ENCODE data around the gene SMAD5.

The SMAD5 gene

GRCh38 chr5:136159457-136159856, 26.8 kb downstream of the SMAD5 start:
- no peak for DNase-seq

GRCh38 chr5:136162008-136162407, 29.4 kb downstream of the SMAD5 start:
- DNase-seq, result no peak

- DNase-seq, result no peak
Observed at GRCh38 chr5:136164226-136164625, 31.6 kb downstream of the SMAD5 start.

- no peak for DNase-seq
Observed at GRCh38 chr5:136166909-136167308, 34.3 kb downstream of the SMAD5 start.

- DNase-seq, result no peak
Observed at GRCh38 chr5:136169218-136169617, 36.6 kb downstream of the SMAD5 start.

- no peak for DNase-seq
Observed at GRCh38 chr5:136174021-136174659, 41.5 kb downstream of the SMAD5 start.

GRCh38 chr5:136182618-136183017, 50.0 kb downstream of the SMAD5 start:
- no peak for DNase-seq

- no peak for DNase-seq
Observed at GRCh38 chr5:136185974-136186665, 53.5 kb downstream of the SMAD5 start.

GRCh38 chr5:136186796-136187195, 54.2 kb downstream of the SMAD5 start:
- DNase-seq, result no peak

DNA sequence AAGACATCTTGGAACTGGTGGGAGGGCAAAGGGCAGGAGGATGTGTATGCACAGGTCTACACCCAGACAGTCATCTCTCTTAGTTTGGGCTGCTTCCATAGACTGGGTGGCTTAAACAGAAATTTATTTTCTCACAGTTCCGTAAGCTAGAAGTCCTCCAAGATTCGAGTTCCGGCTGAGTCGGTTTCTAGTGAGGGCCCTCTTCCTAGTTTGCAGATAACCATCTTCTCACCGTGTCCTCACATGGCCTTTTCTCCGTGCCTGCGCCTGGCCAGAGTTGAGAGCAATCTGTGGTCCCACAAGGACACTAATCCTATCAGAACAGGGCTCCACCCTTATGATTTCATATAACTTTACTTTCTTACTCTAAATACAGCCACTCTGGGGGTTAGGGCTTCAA, 56.2 kb downstream of the SMAD5 start:
- DNase-seq, result no peak

- DNase-seq, result no peak
Observed at GRCh38 chr5:136190091-136190720, 57.6 kb downstream of the SMAD5 start.

- DNase-seq, result no peak
Observed at GRCh38 chr5:136190904-136191303, 58.3 kb downstream of the SMAD5 start.

- DNase-seq, result no peak
Observed at GRCh38 chr5:136191304-136192014, 58.8 kb downstream of the SMAD5 start.

GRCh38 chr5:136192015-136192525, 59.4 kb downstream of the SMAD5 start:
- DNase-seq, result no peak

DNA sequence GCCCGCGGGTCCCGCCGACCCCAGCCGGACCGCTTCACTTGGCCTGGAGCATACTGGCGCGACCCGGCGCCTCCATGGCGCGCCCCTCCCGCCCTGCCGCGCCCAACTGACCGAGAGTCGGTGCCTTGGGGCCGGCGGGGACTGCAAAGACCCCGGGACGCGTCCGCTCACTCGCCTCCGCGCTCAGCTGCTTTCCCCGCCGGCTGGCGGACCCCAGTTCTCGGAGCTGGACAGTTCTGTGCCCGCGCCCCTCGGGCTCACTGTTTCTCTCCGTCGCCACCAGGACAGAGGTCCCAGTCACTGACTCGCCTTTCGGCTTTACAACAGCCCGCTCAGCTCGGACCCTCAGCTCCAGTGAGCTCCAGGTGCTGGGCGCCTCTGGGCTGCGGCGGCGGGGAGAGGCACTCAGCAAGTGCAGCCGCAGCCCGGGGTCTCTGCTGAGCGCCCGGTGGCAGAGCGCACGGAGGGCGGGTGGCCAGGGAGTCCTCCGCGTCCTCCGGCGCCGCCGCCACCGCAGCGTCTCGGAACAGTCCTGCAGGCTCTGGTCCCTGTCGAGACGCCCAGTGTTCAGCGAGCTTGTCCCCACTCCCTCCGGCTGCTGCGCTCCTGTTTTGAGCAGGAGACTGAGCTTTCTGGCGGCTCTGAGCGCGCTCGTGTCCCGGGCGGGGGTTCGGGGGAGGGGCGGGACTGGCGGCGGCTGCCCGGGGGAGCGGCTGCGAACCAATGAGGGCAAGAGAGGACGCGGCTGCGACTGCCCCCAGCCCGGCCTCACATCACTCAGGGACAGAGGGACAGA, 60.1 kb downstream of the SMAD5 start, which contains the start of gene SMIM32:
TSS of gene SMIM32 (minus strand) at position 637 of the 796 bp plus-strand sequence. CDS start 638 bp downstream, outside the sequence.
- no peak for DNase-seq

GRCh38 chr5:136193322-136193935, 60.8 kb downstream of the SMAD5 start:
- no peak for DNase-seq

DNA sequence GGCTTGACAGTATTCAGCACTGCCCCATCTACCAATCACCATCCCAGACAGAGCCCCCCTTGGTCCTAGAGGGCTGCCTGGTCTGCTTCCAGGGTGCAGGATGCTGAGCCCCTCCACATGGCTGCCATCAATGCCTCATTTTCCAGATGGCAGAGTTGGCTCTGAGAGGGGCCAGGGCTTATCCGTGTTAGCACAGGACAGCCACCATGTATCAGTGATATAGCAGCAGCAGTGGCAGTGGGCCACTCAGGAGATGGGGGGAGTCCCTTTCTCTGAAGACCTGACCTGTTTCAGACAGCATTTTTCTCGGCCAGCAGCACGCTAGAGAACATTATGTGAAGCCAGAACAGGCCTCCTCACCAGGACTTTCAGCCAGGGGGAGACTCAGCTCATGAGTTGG, 61.9 kb downstream of the SMAD5 start:
- DNase-seq, result no peak

- DNase-seq, result no peak
Observed at GRCh38 chr5:136195971-136196820, 63.6 kb downstream of the SMAD5 start.

DNA sequence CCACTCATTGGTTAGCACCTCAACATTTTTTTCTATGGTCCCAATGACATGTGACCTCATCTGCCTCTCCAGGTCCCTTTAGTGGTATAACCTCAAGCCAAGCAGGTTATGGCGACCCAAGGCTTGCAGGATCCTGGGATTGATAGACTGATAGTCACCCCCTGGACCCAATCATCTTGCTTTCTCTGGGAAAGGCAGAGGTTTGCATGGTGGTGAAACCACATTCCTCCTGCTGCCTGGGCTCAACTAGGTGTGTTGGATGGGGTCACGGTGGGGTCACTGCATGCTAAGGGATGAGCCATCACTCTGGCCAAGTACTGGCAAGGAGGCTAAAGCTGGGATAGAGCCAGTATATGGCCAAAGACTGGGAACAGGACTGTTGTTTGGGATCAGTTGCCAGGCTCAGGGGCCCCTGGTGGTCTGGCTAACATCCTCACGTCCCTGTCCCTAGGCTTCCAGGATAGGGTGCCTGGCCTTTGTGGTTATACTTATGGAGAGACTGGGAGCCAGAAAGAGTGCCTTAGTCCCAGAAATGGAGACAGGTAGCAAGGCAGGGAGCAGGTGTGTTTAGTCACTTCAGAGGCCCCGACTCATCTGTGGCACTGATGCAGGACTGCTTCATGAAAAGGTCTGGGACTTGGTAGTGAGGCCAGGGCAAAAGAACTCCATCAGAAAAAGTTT, 65.0 kb downstream of the SMAD5 start:
- no peak for DNase-seq

GRCh38 chr5:136198453-136198852, 65.8 kb downstream of the SMAD5 start:
- no peak for DNase-seq

All from CD4-positive, alpha-beta T cell treated with Interleukin-6 for 4 hours (primary cell).